A172 (cell line): Measurements from ENCODE around the gene F12. TPM values are rescaled to one million over a fixed set of nuclear protein-coding genes. Genes with fewer than 3 reads are reported as not detected.

ENCODE experiments used
- DNase-seq: peaks from one replicate; pipeline ENCODE4 v3.0.0-alpha.2; 2015; ENCODE audit warnings: low spot score
- total RNA-seq: library from RNA; depleted of rRNA; stranded (reverse); fragments of >200 nt; shearing (Covaris generic); gene quantifications from 2 replicates; pipeline ENCODE4 v1.2.3, GENCODE V29; 2014; rRNA removed

The F12 gene
- total RNA-seq: 5.6 and 11.3 TPM in 2 replicates

DNA sequence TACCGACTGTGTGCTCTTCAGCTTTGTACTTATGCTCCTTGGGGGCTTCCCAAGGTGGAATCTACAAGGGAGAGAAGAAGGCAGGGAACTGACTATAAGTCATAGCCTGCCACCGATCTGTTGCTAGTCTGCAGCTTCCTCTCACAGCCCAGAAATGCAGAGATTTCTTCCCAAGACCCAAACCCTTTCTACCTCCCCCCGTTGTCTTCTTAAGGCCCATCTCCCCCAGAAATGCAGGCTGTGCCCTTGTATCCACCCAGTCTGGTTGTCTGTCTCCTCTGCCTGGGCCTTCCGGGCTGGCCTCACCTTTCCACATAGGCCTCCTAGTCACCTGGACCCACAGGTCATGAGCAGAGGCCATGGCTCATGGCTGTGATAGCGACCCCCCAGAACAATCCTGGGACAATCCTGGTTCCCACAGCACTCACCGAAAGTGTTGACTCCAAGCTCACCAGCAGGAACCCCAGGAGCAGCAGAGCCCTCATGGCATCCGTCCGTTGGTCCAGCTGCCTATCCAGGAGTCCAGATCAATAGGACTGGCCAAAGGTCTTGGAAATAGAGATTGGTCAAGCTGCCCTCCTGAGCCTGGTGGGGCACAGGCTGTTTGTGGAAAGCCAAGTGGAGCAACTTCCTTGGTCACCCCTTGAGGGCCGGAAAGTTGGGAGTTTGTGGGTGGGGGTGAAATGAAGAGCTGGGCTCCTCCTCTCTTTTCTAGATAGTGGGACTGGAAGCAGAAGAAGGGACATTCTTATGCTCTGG, at the start of gene F12:
Gene F12 (minus strand): TSS at position 522 of the 759 bp plus-strand sequence. CDS start 37 bp downstream, at position 485.
- DNase-seq: no peak

DNA sequence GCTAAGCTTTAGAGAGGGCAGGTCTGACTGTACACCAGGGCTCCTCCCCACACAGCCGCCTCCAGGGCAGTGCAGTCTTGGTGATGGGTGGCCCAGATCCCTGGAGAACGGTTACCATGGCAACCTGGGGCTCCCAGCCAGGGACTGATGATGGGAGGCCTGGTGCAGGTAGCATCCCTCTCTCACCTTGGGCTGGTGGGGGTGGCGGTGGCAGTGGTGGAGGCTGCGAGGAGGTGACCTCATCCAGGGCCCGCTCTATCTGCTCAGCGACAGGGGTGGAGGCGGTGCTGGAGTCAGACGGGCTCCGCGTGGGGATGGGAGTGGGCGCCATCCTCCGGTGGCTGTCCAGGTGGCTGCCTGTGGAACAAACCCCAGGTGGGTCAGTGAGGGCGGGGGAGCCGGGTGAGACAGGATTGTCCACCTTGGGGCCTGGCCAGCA, 49.6 kb upstream of the F12 start:
- DNase-seq: peak; percentile 69

DNA sequence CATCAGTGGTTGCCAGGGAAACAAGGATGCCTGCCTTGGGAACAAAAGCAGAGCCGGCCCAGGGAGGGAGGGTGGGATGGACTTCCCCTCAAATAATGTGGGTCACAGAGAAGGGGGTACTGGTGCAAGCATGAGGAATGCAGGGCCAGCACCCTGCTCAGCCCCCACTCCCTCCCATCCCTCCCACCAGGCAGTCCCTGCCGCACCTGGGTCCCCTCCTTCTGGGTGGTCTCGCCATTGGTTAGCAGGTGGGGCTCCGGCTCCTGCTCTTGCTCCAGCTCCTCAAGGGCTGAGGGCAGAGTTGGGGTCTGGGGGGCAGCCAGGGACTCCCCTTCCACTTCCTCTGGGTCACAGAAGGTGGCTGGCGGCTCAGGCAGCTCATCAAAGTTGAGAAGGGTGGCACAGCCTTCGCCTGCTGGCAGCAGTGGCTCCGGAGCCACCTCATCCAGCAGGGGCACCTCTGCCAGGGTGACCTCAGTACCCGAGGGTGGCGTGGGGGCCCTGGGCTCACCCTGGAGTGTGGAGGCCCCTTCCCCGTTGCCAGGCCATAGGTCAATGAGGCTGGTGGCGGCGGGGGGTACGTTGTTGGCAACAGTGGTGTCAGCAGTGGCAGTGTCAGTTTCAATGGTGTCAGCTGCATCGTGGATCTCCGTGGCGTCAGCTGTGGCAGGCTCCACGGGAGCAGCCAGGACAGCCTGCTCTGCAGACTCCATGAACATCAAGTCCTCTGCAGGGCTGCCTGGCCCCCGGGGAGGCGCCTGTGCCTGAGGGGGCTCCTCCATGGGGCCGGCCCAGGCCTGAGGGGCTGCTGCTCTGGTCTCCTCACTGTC, 48.7 kb upstream of the F12 start:
- no peak for DNase-seq

DNA sequence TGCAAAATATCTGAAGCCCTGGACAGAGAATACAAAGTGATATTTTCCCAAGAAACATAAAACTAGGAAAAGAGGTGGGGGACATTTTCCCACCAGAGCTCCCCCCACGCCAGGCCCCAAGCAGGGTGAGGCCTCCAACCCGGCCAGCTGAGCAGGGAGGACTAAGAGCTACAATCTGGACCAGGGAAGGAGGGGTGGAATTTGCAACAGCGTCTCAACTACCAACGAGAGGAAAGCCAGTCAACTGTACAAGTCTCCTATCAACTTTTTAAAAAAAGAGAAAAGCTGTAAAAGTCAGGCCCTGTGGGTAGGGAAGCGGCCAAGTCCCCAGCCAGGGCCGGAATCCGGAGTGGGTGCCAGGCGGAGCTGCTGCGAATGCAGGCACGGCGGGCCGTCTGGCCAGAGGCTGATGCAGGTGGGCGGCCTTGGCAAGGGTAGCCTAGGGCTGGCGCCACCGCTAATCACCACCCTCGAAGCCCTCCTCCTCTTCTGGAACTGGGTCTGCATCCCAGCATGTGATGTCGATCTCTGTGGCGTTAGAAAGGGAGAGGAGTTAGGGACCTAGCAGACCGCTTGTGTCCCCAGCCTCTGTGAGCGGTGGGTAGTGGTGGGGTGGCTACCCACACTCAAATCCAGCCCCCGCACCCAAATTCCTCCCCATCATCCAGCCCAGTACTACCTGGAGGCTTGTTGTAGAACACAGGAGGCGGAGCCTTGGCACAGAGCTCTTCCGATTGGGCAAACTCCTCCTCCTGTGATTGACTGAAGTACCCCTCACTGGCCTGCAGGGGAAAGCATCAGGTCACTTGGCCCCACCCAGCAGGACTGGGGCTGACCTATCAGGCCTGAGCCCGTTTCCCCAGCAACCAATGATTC, 47.9 kb upstream of the F12 start:
- peak; percentile 99 for DNase-seq

DNA sequence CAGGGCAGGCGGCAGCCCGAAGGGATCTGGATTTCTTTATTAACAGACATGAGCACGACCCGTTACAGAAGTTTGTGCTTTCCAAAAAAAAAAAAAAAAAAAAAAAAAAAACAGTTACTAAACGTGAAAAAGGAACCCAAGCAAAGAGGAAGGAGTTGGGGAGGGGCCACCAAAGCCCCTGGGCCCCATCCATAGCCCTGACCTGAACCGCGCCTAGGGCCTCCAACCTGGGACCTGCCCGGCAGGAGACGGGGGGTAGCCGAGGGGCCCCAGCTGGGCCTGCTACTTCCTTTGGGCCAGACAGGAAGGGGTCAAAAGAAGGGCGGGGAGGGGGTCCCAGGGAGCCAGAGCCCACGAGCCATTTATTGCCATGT, 47.2 kb upstream of the F12 start:
- no peak for DNase-seq

DNA sequence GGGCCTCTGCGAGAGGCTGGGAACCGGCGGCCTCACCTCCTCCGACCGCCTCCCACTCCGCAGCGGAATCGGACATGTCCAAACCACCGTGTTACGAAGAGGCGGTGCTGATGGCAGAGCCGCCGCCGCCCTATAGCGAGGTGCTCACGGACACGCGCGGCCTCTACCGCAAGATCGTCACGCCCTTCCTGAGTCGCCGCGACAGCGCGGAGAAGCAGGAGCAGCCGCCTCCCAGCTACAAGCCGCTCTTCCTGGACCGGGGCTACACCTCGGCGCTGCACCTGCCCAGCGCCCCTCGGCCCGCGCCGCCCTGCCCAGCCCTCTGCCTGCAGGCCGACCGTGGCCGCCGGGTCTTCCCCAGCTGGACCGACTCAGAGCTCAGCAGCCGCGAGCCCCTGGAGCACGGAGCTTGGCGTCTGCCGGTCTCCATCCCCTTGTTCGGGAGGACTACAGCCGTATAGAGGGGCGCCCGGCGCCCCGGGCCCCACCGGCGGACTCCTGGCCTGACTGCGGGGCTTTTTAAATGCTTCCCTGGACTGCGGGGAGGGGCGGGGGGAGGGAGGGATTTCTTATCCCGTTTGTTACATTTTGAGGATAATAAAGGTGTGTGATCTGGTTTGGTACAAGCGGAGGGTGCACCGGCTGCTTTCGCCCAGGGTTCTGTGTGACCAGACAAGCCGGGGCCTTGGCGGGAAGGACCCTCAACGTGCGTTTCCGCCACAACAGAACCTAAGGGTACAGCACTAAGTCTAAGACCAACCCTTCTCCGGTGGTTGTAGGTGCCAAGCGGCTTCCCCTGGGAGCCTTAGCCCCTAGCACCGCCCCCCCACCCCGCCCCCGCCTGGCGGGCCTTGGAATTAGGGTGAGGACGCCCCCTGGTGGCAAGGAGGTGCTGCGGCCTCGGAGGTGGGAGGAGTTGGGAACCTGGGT, 46.6 kb upstream of the F12 start:
- peak; percentile 58 for DNase-seq

DNA sequence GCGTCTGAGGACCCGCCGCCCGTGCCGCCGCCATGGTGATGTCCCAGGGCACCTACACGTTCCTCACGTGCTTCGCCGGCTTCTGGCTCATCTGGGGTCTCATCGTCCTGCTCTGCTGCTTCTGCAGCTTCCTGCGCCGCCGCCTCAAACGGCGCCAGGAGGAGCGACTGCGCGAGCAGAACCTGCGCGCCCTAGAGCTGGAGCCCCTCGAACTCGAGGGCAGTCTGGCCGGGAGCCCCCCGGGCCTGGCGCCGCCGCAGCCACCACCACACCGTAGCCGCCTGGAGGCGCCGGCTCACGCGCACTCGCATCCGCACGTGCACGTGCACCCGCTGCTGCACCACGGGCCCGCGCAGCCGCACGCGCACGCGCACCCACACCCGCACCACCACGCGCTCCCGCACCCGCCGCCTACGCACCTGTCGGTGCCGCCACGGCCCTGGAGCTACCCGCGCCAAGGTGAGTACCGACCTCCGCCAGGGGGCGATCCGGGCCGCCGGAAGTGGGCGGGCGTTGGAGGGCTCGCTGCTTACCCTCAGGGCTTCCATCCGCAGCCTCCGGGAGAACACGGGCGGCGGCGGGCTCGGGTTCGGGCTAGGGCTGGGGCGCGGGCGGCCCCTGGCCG, 45.8 kb upstream of the F12 start:
- no peak for DNase-seq

DNA sequence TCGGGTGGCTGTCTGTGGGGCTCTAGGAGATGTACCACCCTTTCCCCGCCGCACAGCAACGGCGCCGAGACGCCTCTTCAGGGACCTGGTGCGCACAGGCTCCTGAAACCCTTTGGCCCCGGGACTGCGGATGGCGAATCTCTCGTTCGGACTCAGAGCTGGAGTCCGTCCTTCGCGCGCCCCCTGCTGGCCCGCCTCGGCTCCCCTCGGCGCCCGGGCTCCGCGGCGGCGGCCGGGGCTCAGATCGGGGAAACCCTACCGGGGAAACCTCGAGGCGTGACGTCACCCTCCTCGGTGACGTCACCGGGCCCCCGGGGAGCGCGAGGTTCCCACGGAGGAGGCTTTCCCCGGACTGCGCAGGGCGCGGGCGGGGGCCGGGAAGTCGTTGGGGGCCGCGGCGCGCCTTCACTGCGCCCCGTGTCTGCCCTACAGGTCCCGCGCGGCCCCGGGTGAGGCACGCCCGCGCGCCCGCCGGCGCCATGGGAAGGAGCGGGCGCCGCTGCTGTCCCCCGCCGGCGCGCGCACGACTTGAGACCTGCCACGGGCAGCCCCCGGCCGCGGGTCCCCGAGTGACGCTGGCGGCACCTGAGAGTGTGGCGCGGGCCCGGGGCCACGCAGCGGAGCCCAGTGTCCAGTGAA, 45.2 kb upstream of the F12 start:
- DNase-seq: no peak

DNA sequence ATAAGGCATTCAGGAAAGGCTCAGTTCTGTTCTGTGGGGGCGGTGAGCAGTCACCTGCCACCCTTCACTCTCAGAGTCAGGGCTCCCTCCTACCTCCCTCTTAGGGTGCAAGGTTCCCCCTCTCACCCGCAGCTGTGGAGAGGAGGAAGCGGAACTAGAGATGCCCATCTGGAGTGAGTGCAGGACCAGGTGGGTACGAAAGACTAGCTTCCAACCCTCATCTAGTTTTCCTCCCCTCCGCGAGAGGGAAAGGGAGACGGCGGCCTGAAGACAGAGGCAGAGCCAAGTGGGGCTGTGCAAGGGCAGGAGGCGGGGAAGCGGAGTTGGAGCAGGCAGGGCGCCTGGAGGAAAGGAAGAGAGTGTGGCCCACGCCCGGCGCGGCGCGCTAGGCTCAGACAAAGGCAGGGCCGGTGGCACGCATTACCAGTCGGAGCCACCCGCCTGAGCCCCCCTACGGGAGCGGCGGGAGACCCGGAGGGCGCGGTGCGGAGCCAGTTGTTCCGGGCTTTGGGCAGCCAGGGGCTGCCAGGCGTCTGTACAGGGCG, 44.6 kb upstream of the F12 start:
- DNase-seq: no peak

DNA sequence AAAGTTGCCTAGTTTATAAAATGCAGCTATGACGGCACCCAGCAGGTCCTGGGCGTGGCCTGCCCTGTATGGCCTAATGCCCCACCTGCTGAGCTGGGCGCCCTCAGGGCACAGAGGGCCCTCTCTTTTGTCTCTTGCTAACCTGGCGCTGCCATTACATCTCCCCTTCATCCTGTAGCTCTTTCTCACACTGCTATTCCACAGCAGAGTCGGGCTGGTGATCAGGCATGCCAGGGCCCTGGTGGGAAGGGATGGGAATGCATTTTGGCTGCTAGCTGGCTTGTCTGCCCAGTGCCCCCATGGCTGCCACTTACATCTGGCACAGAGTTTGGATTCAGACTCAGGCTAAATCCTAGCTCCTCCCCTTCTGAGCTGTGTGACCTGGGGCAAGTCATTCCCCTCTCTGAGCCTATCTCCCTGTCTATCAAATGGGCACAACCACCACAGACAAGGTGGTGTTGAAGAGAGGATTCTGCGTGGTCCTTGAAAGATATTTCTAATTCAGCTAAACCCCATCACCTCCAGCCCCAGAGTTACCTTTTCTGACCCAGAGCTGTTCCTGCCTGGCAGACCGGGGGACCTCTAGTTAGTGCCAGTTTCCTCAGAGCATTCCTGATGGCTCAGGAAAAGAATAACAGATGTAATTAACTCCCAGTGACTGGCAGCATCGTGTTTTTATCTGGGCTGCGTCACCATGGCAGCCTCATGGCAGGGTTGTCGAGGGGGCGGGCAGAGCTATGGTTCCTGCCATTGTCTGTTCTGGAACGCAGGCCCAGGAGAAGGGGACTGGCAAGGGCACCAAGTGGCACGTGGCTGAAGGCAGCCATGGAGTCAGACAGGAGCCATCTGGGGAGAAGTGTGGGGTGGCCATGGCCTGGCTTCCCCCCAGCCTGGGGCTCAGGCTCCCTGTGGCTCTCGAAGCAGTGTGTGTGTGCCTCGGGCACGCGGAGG, 43.6 kb upstream of the F12 start:
- no peak for DNase-seq

DNA sequence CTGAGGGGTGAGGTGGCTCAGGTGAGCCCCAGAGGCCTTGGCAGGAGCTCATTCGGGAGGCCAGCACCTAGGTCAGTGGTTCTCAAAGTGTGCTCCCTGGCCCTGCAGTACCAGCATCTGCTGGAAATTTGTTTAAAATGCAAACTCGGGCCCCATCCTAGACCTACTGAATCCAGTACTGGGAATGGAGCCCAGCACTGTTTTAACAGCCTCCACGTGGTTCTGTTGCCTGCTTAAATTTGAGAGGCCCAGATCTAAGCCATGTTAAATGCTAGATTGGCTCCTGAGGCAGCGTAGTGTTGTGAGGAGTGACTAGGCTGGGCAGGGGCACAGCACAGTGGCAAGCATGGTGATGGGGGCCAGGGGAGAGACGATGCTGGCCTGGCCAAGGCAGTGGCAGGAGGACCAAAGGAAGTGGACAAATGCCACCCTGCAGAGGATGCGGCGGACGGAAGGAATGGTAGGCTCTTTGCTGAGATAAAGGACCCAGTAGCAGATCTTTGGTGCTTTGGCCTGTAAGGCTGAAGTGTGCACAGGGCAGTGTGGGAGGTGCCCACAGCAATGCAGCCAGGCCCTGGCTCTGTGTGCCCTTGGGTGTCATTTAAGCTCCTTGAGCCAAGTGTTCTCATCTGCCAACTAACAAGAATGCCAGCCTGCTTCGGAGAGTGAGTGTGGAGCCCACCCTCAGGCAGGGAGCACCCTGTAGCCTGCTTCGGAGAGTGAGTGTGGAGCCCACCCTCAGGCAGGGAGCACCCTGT, 41.5 kb upstream of the F12 start:
- no peak for DNase-seq

DNA sequence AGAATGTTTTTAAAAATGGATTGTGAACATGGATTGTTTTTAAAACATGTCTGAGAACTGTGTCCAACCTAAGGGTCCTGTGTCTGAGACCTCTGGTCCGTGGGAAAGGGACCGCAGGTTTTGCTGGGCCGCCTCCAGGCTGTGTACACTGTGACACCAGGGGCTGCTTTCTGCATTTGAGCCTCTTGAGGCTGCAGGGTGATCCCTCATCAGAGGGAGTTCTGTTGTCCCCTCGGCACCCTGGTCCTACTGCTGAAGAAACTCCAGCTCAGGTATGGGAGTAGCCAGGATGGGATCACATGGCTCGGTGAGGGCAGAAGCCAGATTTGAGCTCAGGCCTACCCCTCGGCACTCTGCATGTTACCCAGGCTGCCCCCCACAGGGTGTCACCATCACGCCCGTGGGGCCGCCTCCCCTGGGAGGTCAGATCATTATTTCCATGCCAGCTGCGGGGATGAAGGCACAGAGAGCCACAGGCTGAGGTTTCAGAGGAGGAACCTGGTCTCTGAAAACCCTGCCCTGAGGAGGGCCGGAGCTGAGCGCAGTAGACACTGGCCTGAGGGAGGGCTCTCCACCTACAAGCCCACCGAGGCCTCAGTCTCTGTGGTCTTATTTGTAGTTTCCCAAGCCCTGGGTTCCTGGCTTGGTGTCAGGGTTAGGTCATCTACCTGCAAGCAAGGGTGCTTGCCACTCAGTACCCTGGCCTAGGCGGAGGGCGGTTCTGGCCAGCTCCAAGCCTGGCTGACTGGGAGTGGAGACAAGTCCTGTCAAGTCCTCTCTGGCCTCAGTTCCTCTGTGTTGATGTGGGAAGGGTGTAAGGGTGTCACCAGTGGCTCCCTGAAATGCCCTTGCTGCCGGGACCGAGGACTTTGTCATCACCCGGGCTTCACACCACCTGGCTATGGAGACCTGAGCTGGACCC, 40.0 kb upstream of the F12 start:
- no peak for DNase-seq

DNA sequence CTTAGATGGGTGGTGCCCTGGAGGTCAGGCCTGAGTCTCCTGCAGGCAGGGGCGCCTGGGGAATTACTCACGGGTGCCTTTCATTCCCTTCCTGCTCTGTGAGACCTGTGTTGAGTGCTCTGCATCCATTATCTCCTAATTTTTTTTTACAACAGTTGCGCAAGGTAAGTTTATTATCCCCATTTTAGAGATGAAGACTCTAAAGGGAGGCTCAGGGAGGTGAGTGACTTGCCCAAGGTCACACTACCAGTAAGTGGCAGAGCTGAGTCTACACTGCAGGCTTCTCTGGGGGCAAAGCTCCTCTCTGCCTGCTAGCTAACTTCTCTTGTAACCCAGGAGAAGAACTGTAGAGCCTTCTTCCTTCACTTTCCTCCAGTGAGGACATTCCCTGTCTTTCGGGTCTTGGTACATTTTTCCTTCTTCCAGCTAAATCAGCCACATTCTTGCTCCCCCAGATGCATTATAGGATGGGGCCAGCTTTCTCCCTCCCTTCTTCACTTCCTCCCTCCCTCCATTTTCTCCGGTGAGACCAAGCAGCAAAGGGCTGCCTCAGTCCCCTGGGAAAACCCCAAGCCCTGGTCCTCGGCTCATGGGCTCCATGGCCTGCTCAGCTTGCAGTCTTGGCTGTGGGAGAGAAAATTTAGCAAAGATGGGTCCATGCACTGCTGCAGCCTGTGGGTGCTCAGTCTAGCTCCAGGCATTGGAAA, 39.0 kb upstream of the F12 start:
- no peak for DNase-seq

DNA sequence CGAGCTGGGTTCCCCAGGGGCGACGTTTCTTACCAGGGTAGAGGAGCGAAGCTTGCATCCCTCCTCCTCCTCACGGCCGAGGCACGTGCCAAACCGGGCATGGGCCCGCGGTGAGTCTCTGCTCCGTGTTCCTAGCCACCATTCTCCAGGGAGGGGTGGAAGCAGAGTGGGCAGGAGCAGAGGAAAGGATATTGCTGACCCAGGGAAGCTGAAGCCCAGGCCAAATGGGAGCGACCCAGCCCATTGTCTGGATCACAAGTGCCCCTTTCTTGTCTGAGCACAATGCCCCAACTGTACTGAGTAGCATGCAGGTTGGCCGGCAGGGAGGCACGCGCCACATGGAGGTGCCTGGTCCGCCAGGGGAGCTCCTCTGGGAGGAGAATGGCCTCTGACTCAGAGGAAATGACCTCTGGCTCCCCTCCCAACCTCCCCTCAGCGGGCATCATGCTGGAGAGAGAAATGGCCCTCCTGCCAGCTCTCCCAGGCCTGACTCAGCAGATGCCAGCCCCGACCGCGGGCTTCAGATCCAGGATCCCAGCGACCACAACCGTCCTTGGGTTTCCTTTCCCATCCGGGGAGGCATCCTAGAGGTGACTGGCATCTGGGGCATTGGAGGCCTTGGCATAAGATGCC, 38.4 kb upstream of the F12 start:
- DNase-seq: peak; percentile 99

DNA sequence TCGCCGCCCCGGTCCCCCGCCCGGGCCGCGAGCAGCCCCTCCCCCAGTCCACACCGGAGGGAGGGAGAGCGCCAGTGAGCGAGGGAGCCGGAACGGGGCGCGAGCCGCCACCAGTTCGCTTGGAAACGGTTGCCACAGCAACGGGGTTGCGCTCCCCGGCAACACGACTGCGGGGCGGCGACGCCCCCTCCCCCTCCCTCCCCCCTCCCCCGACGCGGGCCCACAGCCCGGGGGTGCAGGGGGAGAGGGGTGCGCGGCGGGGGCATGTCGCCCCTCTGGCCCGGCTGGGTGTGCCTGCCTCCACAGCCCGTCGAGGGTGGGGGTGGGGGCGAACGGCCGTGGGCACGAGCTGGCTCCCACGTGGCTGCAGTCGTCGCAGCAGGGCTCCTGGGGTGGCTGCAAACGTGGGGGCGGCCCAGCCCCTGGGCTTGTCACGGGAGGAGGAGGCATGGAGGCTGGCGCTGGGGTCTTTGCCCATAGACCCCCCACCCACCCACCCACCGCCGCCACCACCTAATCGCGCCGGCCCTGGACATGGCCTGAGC, 37.8 kb upstream of the F12 start:
- DNase-seq: peak; percentile 67
